ENCODE measurements around the gene JOSD2. TPM values are rescaled to one million over a fixed set of nuclear protein-coding genes. Genes with fewer than 3 reads are reported as not detected.

The JOSD2 gene
- total and polyA plus RNA-seq, 9 donors = 15.0 to 42.5 (median 24.2) TPM; not detected in 1

- intact Hi-C loops (cut with DNase I) = loop anchor here in 1 of 4 donors (10.0 kb wide), 1 partner anchor 101 kb away; the partner anchor contains the start of gene NAPSA
- Histone ChIP-seq H3K36me3 (no peaks in the 10 kb centered on the region), H3K27ac (no peak overlapping the region), H3K4me3 (no peak overlapping the region), H3K4me1 (ENCODE audit: insufficient read depth) (no peaks in the 10 kb centered on the region), H3K9me3 (no peaks in the 10 kb centered on the region), H3K27me3 (no peaks in the 10 kb centered on the region)
- no peak for DNase-seq
- WGBS, 3 donors = 52 to 59% (median 59%) methylated on average over 29 of the region's 29 CpGs
- TF ChIP-seq EP300 (IDR thresholded peaks at IDR 0.05) (no peak), POLR2A (IDR thresholded peaks at IDR 0.05) (no peak), CTCF (IDR thresholded peaks at IDR 0.05) (no peak)
Measured at GRCh38 chr19:50465986-50466705, 44.8 kb downstream of the JOSD2 start.

GRCh38 chr19:50465000-50465399, 46.0 kb downstream of the JOSD2 start:
- Histone ChIP-seq H3K27me3 (no peaks in the 10 kb centered on the region), H3K4me3 (no peak overlapping the region), H3K36me3 (no peaks in the 10 kb centered on the region), H3K27ac (no peak overlapping the region), H3K9me3 (no peaks in the 10 kb centered on the region), H3K4me1 (ENCODE audit: insufficient read depth) (no peaks in the 10 kb centered on the region)
- DNase-seq = no peak
- intact Hi-C loops (cut with DNase I) = loop anchor here in 1 of 4 donors (10.0 kb wide), 1 partner anchor 100 kb away; the partner anchor contains the start of gene NAPSA
- no peak for TF ChIP-seq EP300 (IDR thresholded peaks at IDR 0.05)
- TF ChIP-seq POLR2A (IDR thresholded peaks at IDR 0.05) = no peak
- 79 to 90% (median 82%) methylated on average over 13 of the region's 13 CpGs for WGBS, 3 donors

GRCh38 chr19:50464348-50464747, 46.6 kb downstream of the JOSD2 start:
- no peak overlapping the region for H3K27ac ChIP-seq
- TF ChIP-seq CTCF (IDR thresholded peaks at IDR 0.05) = no peak
- TF ChIP-seq EP300 (IDR thresholded peaks at IDR 0.05) = no peak
- no peak for TF ChIP-seq POLR2A (IDR thresholded peaks at IDR 0.05)
- H3K36me3 ChIP-seq = no peaks in the 10 kb centered on the region
- 68 to 86% (median 73%) methylated on average over 19 of the region's 19 CpGs for WGBS, 3 donors
- DNase-seq = no peak
- no peaks in the 10 kb centered on the region for H3K27me3 ChIP-seq
- H3K4me3 ChIP-seq = no peak overlapping the region
- H3K4me1 ChIP-seq (ENCODE audit: insufficient read depth) = no peaks in the 10 kb centered on the region
- intact Hi-C loops (cut with DNase I) = loop anchor here in 1 of 4 donors (10.0 kb wide), 1 partner anchor 100 kb away; the partner anchor contains the start of gene NAPSA
- H3K9me3 ChIP-seq = no peaks in the 10 kb centered on the region

- Histone ChIP-seq H3K27ac (no peak overlapping the region), H3K27me3 (no peaks in the 10 kb centered on the region), H3K36me3 (no peaks in the 10 kb centered on the region), H3K9me3 (no peaks in the 10 kb centered on the region), H3K4me1 (ENCODE audit: insufficient read depth) (no peaks in the 10 kb centered on the region), H3K4me3 (no peak overlapping the region)
- intact Hi-C loops (cut with DNase I) = loop anchor here in 1 of 4 donors (10.0 kb wide), 1 partner anchor 98 kb away; the partner anchor contains the start of gene NAPSA
- TF ChIP-seq POLR2A (IDR thresholded peaks at IDR 0.05) (no peak), CTCF (IDR thresholded peaks at IDR 0.05) (no peak), EP300 (IDR thresholded peaks at IDR 0.05) (no peak)
- DNase-seq = no peak
- WGBS, 3 donors = 60 to 69% (median 68%) methylated on average over 7 of the region's 7 CpGs
Measured at GRCh38 chr19:50462970-50463369, 48.0 kb downstream of the JOSD2 start.
